Endothelial cell of umbilical vein (primary cell): ENCODE measurements around the gene FBXO7. TPM values are rescaled to one million over a fixed set of nuclear protein-coding genes. Genes with fewer than 3 reads are reported as not detected.

Source experiments
- BruUV-seq: library from RNA; stranded (reverse); fragments of 400-500 nt; replicated peaks from 2 replicates; lab custom pipeline; 2021; lab: Mats Ljungman, UMichigan
- CTCF ChIA-PET: fragments of 300-600, 350-600 bp; sonication (Branson Sonifier 250); formaldehyde crosslinking; loops from one replicate; lab custom pipeline; 2021; ENCODE audit warnings: antibody characterized with exemption, inconsistent platforms; lab: Charles Lee
- POLR2A ChIA-PET: fragments of 300-600, 350-600 bp; sonication (Branson Sonifier 250); formaldehyde crosslinking; loops from one replicate; lab custom pipeline; 2021; ENCODE audit warnings: antibody characterized with exemption, inconsistent platforms; lab: Charles Lee
- DNase-seq: peaks from one replicate; pipeline ENCODE4 v3.0.0-alpha.2; 2011; ENCODE audit warnings: low read depth, low spot score
- FAIRE-seq: peaks from 2 replicates; lab custom pipeline; 2011; peaks lifted over from hg19 to GRCh38; lab: Jason Lieb, UNC
- H2AFZ ChIP-seq: 2 replicates; pipeline ENCODE4 v1.6.0; 2012; ENCODE audit warnings: low read depth, low read length, control low read depth, inconsistent platforms
- H3K27ac ChIP-seq: 2 replicates; pipeline ENCODE4 v1.5.1; 2011; ENCODE audit warnings: low read depth, mild to moderate bottlenecking, control low read depth, low read length, moderate library complexity; ENCODE audit not compliant: insufficient read depth
- H3K27me3 ChIP-seq, 2 experiments: 2 replicates each; pipeline versions ENCODE4 v1.6.0 to v1.6.1; 2011; ENCODE audit warnings: low read length in 2 of 2, mixed read lengths in 1 of 2; ENCODE audit not compliant: control insufficient read depth in 2 of 2, insufficient read depth in 2 of 2
- H3K36me3 ChIP-seq, 2 experiments: 2 replicates in 1 of 2; 3 replicates in 1 of 2; pipeline ENCODE4 v1.5.1; 2011; ENCODE audit warnings: low read length in 2 of 2, mild to moderate bottlenecking in 1 of 2, moderate library complexity in 1 of 2; ENCODE audit not compliant: control insufficient read depth in 2 of 2, insufficient read depth in 2 of 2; ENCODE audit errors: extremely low read depth in 1 of 2
- H3K4me1 ChIP-seq: 3 replicates; pipeline ENCODE4 v1.5.1; 2011; ENCODE audit warnings: mild to moderate bottlenecking, low read length; ENCODE audit not compliant: control insufficient read depth, insufficient read depth; ENCODE audit errors: extremely low read depth
- H3K4me2 ChIP-seq: 2 replicates; pipeline ENCODE4 v1.6.1; 2011; ENCODE audit warnings: low read length, control low read depth, mixed read lengths; ENCODE audit not compliant: insufficient read depth
- H3K4me3 ChIP-seq, 3 experiments: fragments of 200-600 bp in 1 of 3; sonication (generic), shearing (Covaris generic) in 1 of 3; replicated peaks in 1 of 3; 2 replicates each; pipeline ENCODE4 v1.5.1; 2011 to 2016; ENCODE audit warnings: control low read depth in 3 of 3, low read length in 3 of 3, mild to moderate bottlenecking in 2 of 3, inconsistent platforms in 1 of 3, low read depth in 1 of 3, moderate library complexity in 1 of 3; ENCODE audit not compliant: insufficient read depth in 1 of 3
- H3K79me2 ChIP-seq: 2 replicates; pipeline ENCODE4 v1.6.0; 2012; ENCODE audit warnings: low read length, inconsistent platforms; ENCODE audit not compliant: control insufficient read depth, insufficient read depth
- H3K9ac ChIP-seq: replicated peaks from 2 replicates; pipeline ENCODE3; 2011; ENCODE audit warnings: low read length, control low read depth; ENCODE audit not compliant: insufficient read depth; ENCODE audit errors: extremely low read depth
- H3K9me1 ChIP-seq: replicated peaks from 3 replicates; pipeline ENCODE4 v1.6.0; 2011; ENCODE audit warnings: mild to moderate bottlenecking, low read length; ENCODE audit not compliant: control insufficient read depth, insufficient read depth; ENCODE audit errors: extremely low read depth
- H3K9me3 ChIP-seq: replicated peaks from 2 replicates; pipeline ENCODE4 v1.5.1; 2012; ENCODE audit warnings: low read length, inconsistent platforms; ENCODE audit not compliant: control insufficient read depth, insufficient read depth
- H4K20me1 ChIP-seq: replicated peaks from 2 replicates; pipeline ENCODE3; 2011; ENCODE audit warnings: mild to moderate bottlenecking, low read length; ENCODE audit not compliant: control insufficient read depth, insufficient read depth; ENCODE audit errors: extremely low read depth
- CTCF ChIP-seq, 2 donors: IDR thresholded peaks; 1 replicate in 1 of 2; 2 replicates in 1 of 2; pipeline ENCODE4 v1.5.1; 2011; ENCODE audit warnings: low read length in 2 of 2, mild to moderate bottlenecking in 2 of 2, moderate library complexity in 2 of 2, control low read depth in 1 of 2, inconsistent platforms in 1 of 2, low read depth in 1 of 2; ENCODE audit not compliant: insufficient read depth in 1 of 2; ENCODE audit errors: extremely low read depth in 1 of 2
- EZH2 ChIP-seq: IDR thresholded peaks from 2 replicates; pipeline ENCODE4 v1.6.1; 2012; ENCODE audit warnings: borderline replicate concordance, low read depth, mild to moderate bottlenecking, moderate library complexity, low read length, inconsistent platforms; ENCODE audit not compliant: severe bottlenecking
- FOS ChIP-seq: IDR thresholded peaks from 2 replicates; pipeline ENCODE4 v1.6.1; 2011; ENCODE audit warnings: mild to moderate bottlenecking, low read length, moderate library complexity, borderline replicate concordance; ENCODE audit not compliant: insufficient read depth
- GATA2 ChIP-seq: IDR thresholded peaks from 2 replicates; pipeline ENCODE4 v1.7.0; 2011; ENCODE audit warnings: low read depth, mild to moderate bottlenecking, moderate library complexity, mixed read lengths, low read length; ENCODE audit not compliant: insufficient read length, insufficient read depth
- JUN ChIP-seq: IDR thresholded peaks from 2 replicates; pipeline ENCODE4 v1.6.1; 2011; ENCODE audit warnings: borderline replicate concordance, low read depth; ENCODE audit not compliant: insufficient read length, insufficient read depth
- MYC ChIP-seq: IDR thresholded peaks from one replicate; pipeline ENCODE4 v1.6.1; 2011; ENCODE audit warnings: mild to moderate bottlenecking, low read depth, low read length
- POLR2A ChIP-seq: IDR thresholded peaks from 2 replicates; pipeline ENCODE4 v1.6.1; 2012; ENCODE audit warnings: low read depth, mild to moderate bottlenecking, control low read depth, low read length
- POLR2AphosphoS5 ChIP-seq: IDR thresholded peaks from 2 replicates; pipeline ENCODE4 v1.6.1; 2012; ENCODE audit warnings: low read depth, mild to moderate bottlenecking, control low read depth, low read length, moderate library complexity; ENCODE audit not compliant: insufficient read depth
- dilution Hi-C: fragments of 300-500 bp; cut with MboI; formaldehyde crosslinking; loops from one replicate; pipeline ENCODE4 v1.15.0; 2019; ENCODE audit warnings: low sequenced_read_pairs; ENCODE audit not compliant: extremely low pct_ligation_motif_present
- intact Hi-C: fragments of 100-400 bp; cut with micrococcal nuclease; formaldehyde crosslinking; loops from one replicate; pipeline ENCODE4 v1.10.0; 2022
- polyA plus RNA-seq, 4 experiments: library from polyadenylated mRNA; depleted of rRNA in 3 of 4; stranded (reverse) in 3 of 4; unstranded in 1 of 4; fragments of >200 nt; gene quantifications; 2 replicates each; pipeline versions ENCODE4 v1.2.1 to v1.2.3, GENCODE V29; 2011 to 2012; ENCODE audit warnings: missing spikeins in 1 of 4
- total RNA-seq: library from RNA; stranded (reverse); gene quantifications from 2 replicates; pipeline ENCODE4 v1.2.3, GENCODE V29; 2021
- TF ChIP-seq, protein P1 (sequence below): IDR thresholded peaks from 2 replicates; pipeline ENCODE4 v1.6.1; 2011; ENCODE audit not compliant: insufficient read depth, insufficient read length

Gene FBXO7
- total and polyA plus RNA-seq, 2 donors (not counting 3 experiments of a cell fraction or from before 2014, with no cell fraction given): 81.1 to 112 TPM

DNA sequence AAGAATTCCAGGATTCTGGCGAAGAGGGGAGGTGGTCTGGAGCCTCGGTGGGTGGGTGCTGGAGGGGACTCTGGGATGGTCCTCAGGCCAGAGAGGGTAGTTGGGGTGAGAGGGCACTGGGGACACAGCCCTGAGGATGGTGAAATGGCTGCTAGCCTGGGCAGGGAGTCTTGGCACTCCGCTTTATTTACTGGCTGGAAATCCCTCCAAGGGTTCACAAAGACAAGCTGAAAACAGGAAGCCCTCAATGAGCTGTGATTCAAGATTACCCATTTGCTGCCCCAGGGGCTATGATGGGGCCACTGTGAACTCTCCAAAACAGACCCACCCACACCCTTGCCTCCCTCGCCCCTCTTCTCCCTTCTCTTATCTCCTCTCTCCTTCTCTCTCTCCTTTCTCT is 71.9 kb downstream of the FBXO7 start:
- Histone ChIP-seq H3K9ac (no peak overlapping the region), H3K9me3 (no peaks in the 10 kb centered on the region), H4K20me1 (no peaks in the 10 kb centered on the region), H3K27me3 (no peaks in the 10 kb centered on the region), H3K4me1 (no peaks in the 10 kb centered on the region), H3K36me3 (no peaks in the 10 kb centered on the region), H3K79me2 (no peaks in the 10 kb centered on the region), H2AFZ (no peak overlapping the region), H3K9me1 (no peaks in the 10 kb centered on the region), H3K4me2 (no peak overlapping the region), H3K4me3 (no peak overlapping the region), H3K27ac (no peak overlapping the region)
- DNase-seq: no peak
- POLR2A ChIA-PET: no interaction called here
- intact Hi-C loops: no loop called here
- dilution Hi-C loops: no loop called here
- CTCF ChIA-PET: interaction anchor here (0.5 kb wide), 1 partner anchor 12 kb away, joined by 4 read pairs; no protein-coding TSS in a partner anchor
- BruUV-seq: no TSS peak
- no peak for FAIRE-seq
- TF ChIP-seq EZH2 (no peak), JUN (no peak), FOS (no peak), POLR2AphosphoS5 (no peak), GATA2 (no peak), MYC (no peak), CTCF (IDR thresholded peaks at IDR 0.05; ENCODE audit: extremely low read depth in 1 of 2, insufficient read depth in 1 of 2, low read depth in 1 of 2, low read length in 2 of 2) (no peak), POLR2A (no peak)
- TF ChIP-seq, protein P1, sequence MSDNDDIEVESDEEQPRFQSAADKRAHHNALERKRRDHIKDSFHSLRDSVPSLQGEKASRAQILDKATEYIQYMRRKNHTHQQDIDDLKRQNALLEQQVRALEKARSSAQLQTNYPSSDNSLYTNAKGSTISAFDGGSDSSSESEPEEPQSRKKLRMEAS: no peak
